Naive thymus-derived CD4-positive, alpha-beta T cell (primary cell): Measurements from ENCODE around the gene LRCH1. TPM values are rescaled to one million over a fixed set of nuclear protein-coding genes. Genes with fewer than 3 reads are reported as not detected.

Experiments
- ATAC-seq: fragments of 150-1000 bp; cut with Tn5 transposase; 2 replicates; pipeline ENCODE4 v1.10.0; 2021; ENCODE audit warnings: mild to moderate bottlenecking, moderate library complexity
- CTCF ChIA-PET: fragments of 350-600 bp; sonication (Branson Sonifier 250); formaldehyde crosslinking; loops from one replicate; lab custom pipeline; 2021; ENCODE audit warnings: antibody characterized with exemption; lab: Charles Lee
- POLR2A ChIA-PET: fragments of 350-600 bp; sonication (Branson Sonifier 250); formaldehyde crosslinking; loops from one replicate; lab custom pipeline; 2021; ENCODE audit warnings: antibody characterized with exemption, inconsistent platforms; lab: Charles Lee
- DNase-seq, 9 donors: peaks; one replicate each; pipeline versions ENCODE4 v3.0.0 to v3.0.0-alpha.2; 2020 to 2022; ENCODE audit warnings: mixed read lengths in 1 of 9
- H3K27ac ChIP-seq: one replicate; pipeline ENCODE4 v1.7.0; 2013; ENCODE audit warnings: mild to moderate bottlenecking, low read depth, low read length, moderate library complexity
- H3K27me3 ChIP-seq, 2 donors: one replicate each; pipeline ENCODE4 v1.7.0; 2013; ENCODE audit warnings: low read length in 2 of 2, mild to moderate bottlenecking in 2 of 2, moderate library complexity in 2 of 2; ENCODE audit not compliant: control insufficient read depth in 2 of 2, insufficient read depth in 2 of 2
- H3K36me3 ChIP-seq, 3 experiments: 1 replicate in 2 of 3; 2 replicates in 1 of 3; pipeline ENCODE4 v1.7.0; 2013; ENCODE audit warnings: low read length in 3 of 3, mild to moderate bottlenecking in 3 of 3, moderate library complexity in 1 of 3; ENCODE audit not compliant: insufficient read depth in 3 of 3, control insufficient read depth in 2 of 3
- H3K4me1 ChIP-seq, 2 donors: one replicate each; pipeline ENCODE4 v1.7.0; 2013; ENCODE audit warnings: low read length in 2 of 2, mild to moderate bottlenecking in 2 of 2, moderate library complexity in 1 of 2; ENCODE audit not compliant: control insufficient read depth in 2 of 2, insufficient read depth in 2 of 2
- H3K4me3 ChIP-seq: 2 replicates; pipeline ENCODE4 v1.7.0; 2013; ENCODE audit warnings: mild to moderate bottlenecking, low read length
- H3K9me3 ChIP-seq, 3 experiments: 1 replicate in 2 of 3; 2 replicates in 1 of 3; pipeline ENCODE4 v1.7.0; 2013; ENCODE audit warnings: low read length in 3 of 3; ENCODE audit not compliant: control insufficient read depth in 2 of 3
- H3K27ac Mint-ChIP-seq, 9 donors: one replicate each; pipeline ENCODE4 v1.8.0; 2020 to 2022; ENCODE audit warnings: mixed read lengths in 9 of 9, mild to moderate bottlenecking in 8 of 9, moderate library complexity in 5 of 9, inconsistent platforms in 2 of 9
- H3K27me3 Mint-ChIP-seq, 5 donors: one replicate each; pipeline ENCODE4 v1.8.0; 2021 to 2022; ENCODE audit warnings: mixed read lengths in 5 of 5, mild to moderate bottlenecking in 1 of 5
- H3K36me3 Mint-ChIP-seq, 5 donors: one replicate each; pipeline ENCODE4 v1.8.0; 2020 to 2022; ENCODE audit warnings: mixed read lengths in 5 of 5, mild to moderate bottlenecking in 3 of 5, inconsistent platforms in 1 of 5
- H3K4me1 Mint-ChIP-seq, 7 donors: one replicate each; pipeline ENCODE4 v1.8.0; 2020 to 2022; ENCODE audit warnings: mixed read lengths in 7 of 7, mild to moderate bottlenecking in 3 of 7, inconsistent platforms in 1 of 7
- H3K4me3 Mint-ChIP-seq, 10 donors: one replicate each; pipeline ENCODE4 v1.8.0; 2020 to 2022; ENCODE audit warnings: mild to moderate bottlenecking in 10 of 10, mixed read lengths in 10 of 10, moderate library complexity in 6 of 10, inconsistent platforms in 2 of 10
- H3K9me3 Mint-ChIP-seq, 11 donors: one replicate each; pipeline ENCODE4 v1.8.0; 2020 to 2022; ENCODE audit warnings: mixed read lengths in 11 of 11, mild to moderate bottlenecking in 4 of 11, inconsistent platforms in 1 of 11, moderate library complexity in 1 of 11
- intact Hi-C, 2 donors: fragments of 100-400 bp; cut with micrococcal nuclease; formaldehyde crosslinking; loops; one replicate each; pipeline ENCODE4 v1.15.1; 2023
- polyA plus RNA-seq, 2 donors: library from polyadenylated mRNA; unstranded; fragments of 300-500 nt; fragmentation: Illumina TruSeq; gene quantifications; one replicate each; pipeline ENCODE4 v1.2.3, GENCODE V29; 2021
- total RNA-seq, 6 experiments: library from RNA in 5 of 6; stranded (reverse) in 5 of 6; gene quantifications; 1 replicate in 5 of 6; 2 replicates in 1 of 6; pipeline ENCODE4 v1.2.3 and lab custom pipeline; 2021 to 2026

The LRCH1 gene
- total and polyA plus RNA-seq, 7 experiments from 2014 or later, result 4.1 to 24.2 (median 15.2) TPM

DNA sequence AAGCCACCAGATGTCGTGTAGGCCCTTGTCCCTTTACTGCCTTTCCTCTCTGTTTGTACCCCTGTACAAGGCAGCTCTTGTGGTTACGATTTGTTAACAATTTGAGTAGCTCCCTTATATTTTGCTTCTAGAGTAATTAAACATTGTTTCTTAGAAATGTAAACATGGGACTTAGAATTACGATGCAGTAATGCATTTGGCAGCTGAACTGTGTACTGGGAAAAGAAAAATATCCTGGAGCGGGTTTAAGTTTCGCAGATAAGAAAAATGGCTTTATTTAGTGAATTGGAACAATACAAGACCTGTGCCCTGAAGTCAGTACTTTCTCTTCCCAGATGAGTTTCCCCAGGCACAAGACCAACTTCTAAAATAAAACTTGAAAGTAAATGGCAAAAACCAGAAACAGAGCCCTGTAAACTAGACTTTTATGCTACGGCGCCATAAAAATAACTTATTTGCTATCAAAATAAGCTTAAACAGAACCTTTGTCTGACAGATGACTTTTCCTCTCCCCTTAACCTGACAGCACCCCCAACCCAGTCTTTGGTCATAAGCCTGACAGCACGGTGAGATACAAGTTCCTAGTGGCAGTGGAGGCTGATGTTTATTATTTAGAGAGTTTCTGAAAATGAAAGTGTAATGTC lies 63.0 kb downstream of the LRCH1 start:
- H3K36me3 Mint-ChIP-seq, result peaks cover 0 to 2% (median 0%) of the 10 kb centered on the region in 5 donors
- peaks cover 0 to 3% (median 0%) of the 10 kb centered on the region in 11 donors for H3K9me3 Mint-ChIP-seq
- Histone ChIP-seq H3K36me3 (no peaks in the 10 kb centered on the region), H3K27ac (no peak overlapping the region), H3K4me1 (peaks cover 2 to 4% of the 10 kb centered on the region in 2 donors), H3K9me3 (no peaks in the 10 kb centered on the region), H3K27me3 (no peaks in the 10 kb centered on the region), H3K4me3 (no peak overlapping the region)
- ATAC-seq (no peak), DNase-seq (no peak)
- POLR2A ChIA-PET, result no interaction called here
- intact Hi-C loops, result no loop called here
- CTCF ChIA-PET, result no interaction called here
- H3K27me3 Mint-ChIP-seq, result no peaks in the 10 kb centered on the region
- no peak overlapping the region for H3K4me3 Mint-ChIP-seq
- peaks cover 23 to 62% (median 59%) of the 10 kb centered on the region in 7 donors for H3K4me1 Mint-ChIP-seq
- peak overlapping the region in 4 of 9 donors; percentile 0 to 26 (median 14) for H3K27ac Mint-ChIP-seq

DNA sequence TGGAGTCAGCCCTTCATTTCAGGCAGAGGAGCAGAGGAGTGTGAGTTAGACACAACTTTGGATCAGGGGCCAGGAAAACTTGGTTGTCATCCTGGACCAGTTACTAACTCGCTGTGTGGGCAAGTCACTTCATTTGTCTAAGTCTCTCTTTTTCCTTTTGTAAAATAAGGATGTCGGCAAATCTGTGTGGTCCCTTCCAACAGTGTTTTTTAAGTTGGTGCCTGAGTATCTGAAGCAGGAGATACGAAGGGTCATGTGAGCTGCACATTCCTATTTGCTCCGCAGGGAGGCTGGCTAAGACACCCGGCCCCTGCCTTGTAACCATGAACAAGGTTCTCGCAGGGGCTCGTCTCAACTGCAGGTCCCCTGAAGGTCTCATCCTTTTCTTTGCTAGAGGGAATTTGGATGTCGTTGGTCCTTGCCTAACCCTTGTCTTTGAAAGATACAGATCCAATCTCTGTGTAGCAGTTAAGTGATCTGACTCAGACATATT lies 64.3 kb downstream of the LRCH1 start:
- H3K36me3 ChIP-seq, result no peaks in the 10 kb centered on the region
- Mint-ChIP-seq H3K27me3 (no peaks in the 10 kb centered on the region), H3K27ac (peak overlapping the region in 2 of 9 donors; percentile 13 to 41), H3K4me3 (no peak overlapping the region), H3K36me3 (no peaks in the 10 kb centered on the region), H3K4me1 (peaks cover 22 to 71% (median 63%) of the 10 kb centered on the region in 7 donors), H3K9me3 (peaks cover 0 to 3% (median 0%) of the 10 kb centered on the region in 11 donors)
- ChIA-PET POLR2A (no interaction called here), CTCF (no interaction called here)
- peaks cover 4 to 6% of the 10 kb centered on the region in 2 donors for H3K4me1 ChIP-seq
- DNase-seq, result no peak
- intact Hi-C loops, result no loop called here
- no peaks in the 10 kb centered on the region for H3K27me3 ChIP-seq
- H3K9me3 ChIP-seq, result no peaks in the 10 kb centered on the region
- no peak overlapping the region for H3K27ac ChIP-seq
- no peak for ATAC-seq
- H3K4me3 ChIP-seq, result no peak overlapping the region

DNA sequence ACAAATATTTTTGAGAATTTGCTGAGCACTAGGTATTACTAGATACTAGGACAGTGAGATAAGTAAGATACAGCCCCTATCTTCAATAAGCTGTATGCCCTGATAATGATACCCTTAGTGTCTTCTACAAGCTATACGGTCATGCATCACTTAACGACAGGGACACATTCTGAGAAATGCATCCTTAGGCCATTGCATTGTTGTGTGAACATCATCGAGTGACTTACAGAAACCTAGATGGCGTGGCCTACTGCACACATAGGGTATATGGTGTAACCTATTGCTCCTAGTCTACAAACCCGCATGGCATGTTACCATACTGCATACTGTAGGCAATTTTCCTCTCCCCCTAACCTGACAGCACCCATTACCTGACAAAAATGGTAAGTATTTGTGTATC lies 64.9 kb downstream of the LRCH1 start:
- H3K9me3 Mint-ChIP-seq, result peaks cover 0 to 3% (median 0%) of the 10 kb centered on the region in 11 donors
- peaks cover 22 to 77% (median 67%) of the 10 kb centered on the region in 7 donors for H3K4me1 Mint-ChIP-seq
- H3K9me3 ChIP-seq, result no peaks in the 10 kb centered on the region
- ChIA-PET CTCF (no interaction called here), POLR2A (no interaction called here)
- no peaks in the 10 kb centered on the region for H3K27me3 Mint-ChIP-seq
- ATAC-seq (no peak), DNase-seq (no peak)
- no peaks in the 10 kb centered on the region for H3K36me3 ChIP-seq
- H3K27ac Mint-ChIP-seq, result peak overlapping the region in 1 of 9 donors; percentile 58
- H3K4me1 ChIP-seq, result peaks cover 4 to 6% of the 10 kb centered on the region in 2 donors
- H3K27me3 ChIP-seq, result no peaks in the 10 kb centered on the region
- no peak overlapping the region for H3K27ac ChIP-seq
- no peak overlapping the region for H3K4me3 Mint-ChIP-seq
- H3K4me3 ChIP-seq, result no peak overlapping the region
- no peaks in the 10 kb centered on the region for H3K36me3 Mint-ChIP-seq
- intact Hi-C loops, result no loop called here

DNA sequence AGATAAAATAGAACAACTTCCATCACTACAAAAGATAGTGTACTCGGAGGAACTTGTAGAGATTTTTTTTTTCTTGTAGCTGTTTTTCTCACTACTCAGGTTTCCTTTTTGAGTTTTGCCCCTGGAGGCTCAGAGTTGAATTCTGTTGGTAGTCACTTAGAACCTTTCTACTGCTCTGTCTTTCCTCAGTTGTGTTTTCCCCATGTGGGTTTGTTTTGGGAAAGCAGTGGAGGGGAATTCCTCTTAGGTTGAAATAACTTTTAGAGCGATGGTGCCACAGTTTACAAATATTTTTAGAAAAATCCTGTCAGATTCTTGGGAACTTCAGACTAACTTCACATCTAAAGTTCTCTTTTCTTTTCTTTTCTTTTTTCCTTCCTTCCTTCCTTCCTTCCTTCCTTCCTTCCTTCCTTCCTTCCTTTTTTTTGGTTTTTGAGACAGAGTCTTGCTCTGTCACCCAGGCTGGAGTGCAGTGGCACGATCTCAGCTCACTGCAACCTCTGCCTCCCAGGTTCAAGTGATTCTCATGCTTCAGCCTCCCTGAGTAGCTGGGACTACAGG lies 65.8 kb downstream of the LRCH1 start:
- no peak overlapping the region for H3K27ac ChIP-seq
- no peak overlapping the region for H3K4me3 ChIP-seq
- no peaks in the 10 kb centered on the region for H3K36me3 ChIP-seq
- peaks cover 0 to 3% (median 0%) of the 10 kb centered on the region in 11 donors for H3K9me3 Mint-ChIP-seq
- intact Hi-C loops, result no loop called here
- H3K27me3 ChIP-seq, result no peaks in the 10 kb centered on the region
- H3K4me3 Mint-ChIP-seq, result peak overlapping the region in 1 of 10 donors; percentile 20
- H3K4me1 ChIP-seq, result peaks cover 4 to 6% of the 10 kb centered on the region in 2 donors
- H3K27me3 Mint-ChIP-seq, result no peaks in the 10 kb centered on the region
- no peaks in the 10 kb centered on the region for H3K9me3 ChIP-seq
- H3K36me3 Mint-ChIP-seq, result no peaks in the 10 kb centered on the region
- ChIA-PET CTCF (no interaction called here), POLR2A (no interaction called here)
- ATAC-seq (no peak), DNase-seq (no peak)
- peaks cover 21 to 82% (median 69%) of the 10 kb centered on the region in 7 donors for H3K4me1 Mint-ChIP-seq
- peak overlapping the region in 4 of 9 donors; percentile 9 to 72 (median 47) for H3K27ac Mint-ChIP-seq

DNA sequence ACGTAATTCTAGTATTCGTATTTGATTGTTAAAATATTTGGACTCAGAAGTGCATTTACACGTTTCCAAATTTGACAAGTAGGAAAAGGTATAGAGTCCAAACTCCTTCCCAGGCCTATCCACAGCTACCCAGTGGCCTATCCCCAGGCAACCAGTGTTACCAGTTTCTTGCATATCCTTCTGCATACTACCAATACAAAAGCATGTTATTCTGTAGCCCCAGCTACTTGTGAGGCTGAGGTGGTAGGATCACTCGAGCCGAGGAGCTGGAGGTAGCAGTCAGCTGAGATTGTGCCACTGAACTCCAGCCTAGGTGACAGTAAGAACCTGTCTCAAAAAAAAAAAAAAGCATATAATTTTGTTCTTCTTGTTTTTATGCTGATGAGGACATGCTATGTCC lies 67.1 kb downstream of the LRCH1 start:
- H3K27me3 Mint-ChIP-seq, result no peaks in the 10 kb centered on the region
- DNase-seq (no peak), ATAC-seq (no peak)
- POLR2A ChIA-PET, result no interaction called here
- no peaks in the 10 kb centered on the region for H3K36me3 ChIP-seq
- CTCF ChIA-PET, result interaction anchor here (0.6 to 1.1 kb wide), 3 partner anchors 25 to 106 kb away, joined by 3 to 4 read pairs (median 4); no protein-coding TSS in a partner anchor
- H3K4me1 Mint-ChIP-seq, result peaks cover 29 to 86% (median 68%) of the 10 kb centered on the region in 7 donors
- H3K9me3 Mint-ChIP-seq, result peaks cover 0 to 3% (median 0%) of the 10 kb centered on the region in 11 donors
- no peak overlapping the region for H3K27ac Mint-ChIP-seq
- H3K27me3 ChIP-seq, result no peaks in the 10 kb centered on the region
- no peak overlapping the region for H3K4me3 ChIP-seq
- no peak overlapping the region for H3K4me3 Mint-ChIP-seq
- no peaks in the 10 kb centered on the region for H3K36me3 Mint-ChIP-seq
- H3K9me3 ChIP-seq, result no peaks in the 10 kb centered on the region
- no peak overlapping the region for H3K27ac ChIP-seq
- H3K4me1 ChIP-seq, result peaks cover 6 to 9% of the 10 kb centered on the region in 2 donors
- intact Hi-C loops, result no loop called here

DNA sequence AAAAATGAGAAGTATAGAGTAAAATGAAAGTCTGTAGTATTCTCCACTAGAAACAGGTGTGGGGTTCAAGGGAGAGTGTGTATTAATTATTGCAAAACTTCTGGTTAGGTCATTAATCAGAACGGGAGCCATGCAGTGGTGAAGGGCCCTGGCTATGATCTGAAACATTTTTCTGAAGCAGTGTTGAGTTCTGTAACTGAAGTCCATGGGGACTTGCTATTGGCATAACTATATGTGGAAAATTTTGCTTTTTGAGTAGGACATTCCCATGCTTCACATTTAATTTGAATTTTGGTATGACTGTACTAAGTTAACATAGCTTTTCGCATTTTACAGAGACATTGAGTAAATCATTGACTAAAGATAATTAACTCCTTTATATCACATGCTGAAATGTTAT lies 67.5 kb downstream of the LRCH1 start:
- H3K4me1 Mint-ChIP-seq, result peaks cover 31 to 86% (median 68%) of the 10 kb centered on the region in 7 donors
- no peaks in the 10 kb centered on the region for H3K36me3 ChIP-seq
- no peak overlapping the region for H3K27ac Mint-ChIP-seq
- H3K9me3 Mint-ChIP-seq, result peaks cover 0 to 3% (median 0%) of the 10 kb centered on the region in 11 donors
- H3K4me1 ChIP-seq, result peaks cover 6 to 11% of the 10 kb centered on the region in 2 donors
- H3K36me3 Mint-ChIP-seq, result no peaks in the 10 kb centered on the region
- no peak overlapping the region for H3K4me3 ChIP-seq
- POLR2A ChIA-PET, result interaction anchor here (0.8 kb wide), 1 partner anchor 20 kb away, joined by 3 read pairs; no protein-coding TSS in a partner anchor
- no peak overlapping the region for H3K27ac ChIP-seq
- DNase-seq (no peak), ATAC-seq (no peak)
- H3K4me3 Mint-ChIP-seq, result no peak overlapping the region
- no peaks in the 10 kb centered on the region for H3K27me3 ChIP-seq
- CTCF ChIA-PET, result interaction anchor here (0.6 kb wide), 1 partner anchor 25 kb away, joined by 4 read pairs; no protein-coding TSS in a partner anchor
- no peaks in the 10 kb centered on the region for H3K9me3 ChIP-seq
- H3K27me3 Mint-ChIP-seq, result no peaks in the 10 kb centered on the region
- intact Hi-C loops, result no loop called here
